ENCODE measurements around the gene IGFBPL1. TPM values are rescaled to one million over a fixed set of nuclear protein-coding genes. Genes with fewer than 3 reads are reported as not detected.

IGFBPL1 gene
- polyA plus RNA-seq, 1 donor (not counting 4 experiments of a cell fraction or from before 2014, with no cell fraction given): not detected

- no peaks in the 10 kb centered on the region for H3K36me3 ChIP-seq (ENCODE audit: control insufficient read depth in 2 of 2, extremely low read depth in 1 of 2, insufficient read depth in 2 of 2, low read length in 2 of 2)
- TF ChIP-seq, protein P1, sequence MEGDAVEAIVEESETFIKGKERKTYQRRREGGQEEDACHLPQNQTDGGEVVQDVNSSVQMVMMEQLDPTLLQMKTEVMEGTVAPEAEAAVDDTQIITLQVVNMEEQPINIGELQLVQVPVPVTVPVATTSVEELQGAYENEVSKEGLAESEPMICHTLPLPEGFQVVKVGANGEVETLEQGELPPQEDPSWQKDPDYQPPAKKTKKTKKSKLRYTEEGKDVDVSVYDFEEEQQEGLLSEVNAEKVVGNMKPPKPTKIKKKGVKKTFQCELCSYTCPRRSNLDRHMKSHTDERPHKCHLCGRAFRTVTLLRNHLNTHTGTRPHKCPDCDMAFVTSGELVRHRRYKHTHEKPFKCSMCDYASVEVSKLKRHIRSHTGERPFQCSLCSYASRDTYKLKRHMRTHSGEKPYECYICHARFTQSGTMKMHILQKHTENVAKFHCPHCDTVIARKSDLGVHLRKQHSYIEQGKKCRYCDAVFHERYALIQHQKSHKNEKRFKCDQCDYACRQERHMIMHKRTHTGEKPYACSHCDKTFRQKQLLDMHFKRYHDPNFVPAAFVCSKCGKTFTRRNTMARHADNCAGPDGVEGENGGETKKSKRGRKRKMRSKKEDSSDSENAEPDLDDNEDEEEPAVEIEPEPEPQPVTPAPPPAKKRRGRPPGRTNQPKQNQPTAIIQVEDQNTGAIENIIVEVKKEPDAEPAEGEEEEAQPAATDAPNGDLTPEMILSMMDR (optimal IDR thresholded peaks at IDR 0.05 in 1 of 3, IDR thresholded peaks at IDR 0.05 in 1 of 3, conservative IDR thresholded peaks at IDR 0.05 in 1 of 3; ENCODE audit: extremely low read depth in 1 of 3, insufficient read depth in 2 of 3, low read length in 3 of 3): no peak
- TF ChIP-seq EZH2 (IDR thresholded peaks at IDR 0.05; ENCODE audit: low read length): no peak
- no peak overlapping the region for H3K9ac ChIP-seq (ENCODE audit: control insufficient read depth, extremely low read depth, insufficient read depth, low read length)
- DNase-seq (ENCODE audit: low read depth, low spot score): no peak
- no peak overlapping the region for H2AFZ ChIP-seq (ENCODE audit: control insufficient read depth, low read length)
- no peaks in the 10 kb centered on the region for H3K27me3 ChIP-seq (ENCODE audit: control insufficient read depth, extremely low read depth, insufficient read depth, low read length)
- FAIRE-seq: no peak
- no peak overlapping the region for H3K4me3 ChIP-seq (ENCODE audit: control insufficient read depth in 2 of 3, extremely low read depth in 1 of 3, insufficient read depth in 2 of 3, low read depth in 1 of 3, low read length in 3 of 3)
- dilution Hi-C loops (cut with MboI; ENCODE audit: extremely low pct_ligation_motif_present, low sequenced_read_pairs): no loop called here
- no peaks in the 10 kb centered on the region for H3K79me2 ChIP-seq (ENCODE audit: control insufficient read depth, insufficient read depth, low read length)
- no peaks in the 10 kb centered on the region for H3K4me1 ChIP-seq (ENCODE audit: control insufficient read depth, extremely low read depth, insufficient read depth, low read length)
- H3K4me2 ChIP-seq (ENCODE audit: control insufficient read depth, extremely low read depth, insufficient read depth, low read depth, low read length): no peak overlapping the region
- H4K20me1 ChIP-seq (ENCODE audit: control insufficient read depth, extremely low read depth, insufficient read depth, low read length): no peaks in the 10 kb centered on the region
- H3K27ac ChIP-seq (ENCODE audit: control insufficient read depth, insufficient read depth, low read length): no peak overlapping the region
- H3K9me1 ChIP-seq (ENCODE audit: control insufficient read depth, extremely low read depth, insufficient read depth, low read length): no peaks in the 10 kb centered on the region
- H3K9me3 ChIP-seq (ENCODE audit: control insufficient read depth, low read depth, low read length): no peaks in the 10 kb centered on the region
Measured at GRCh38 chr9:38376021-38376670, 48.1 kb downstream of the IGFBPL1 start.

GRCh38 chr9:38375572-38375963 is 48.7 kb downstream of the IGFBPL1 start:
- dilution Hi-C loops (cut with MboI; ENCODE audit: extremely low pct_ligation_motif_present, low sequenced_read_pairs): no loop called here
- H3K9me3 ChIP-seq (ENCODE audit: control insufficient read depth, low read depth, low read length): no peaks in the 10 kb centered on the region
- no peak overlapping the region for H3K27ac ChIP-seq (ENCODE audit: control insufficient read depth, insufficient read depth, low read length)
- no peaks in the 10 kb centered on the region for H3K36me3 ChIP-seq (ENCODE audit: control insufficient read depth in 2 of 2, extremely low read depth in 1 of 2, insufficient read depth in 2 of 2, low read length in 2 of 2)
- TF ChIP-seq EZH2 (IDR thresholded peaks at IDR 0.05; ENCODE audit: low read length): no peak
- TF ChIP-seq, protein P1 (optimal IDR thresholded peaks at IDR 0.05 in 1 of 3, IDR thresholded peaks at IDR 0.05 in 1 of 3, conservative IDR thresholded peaks at IDR 0.05 in 1 of 3; ENCODE audit: extremely low read depth in 1 of 3, insufficient read depth in 2 of 3, low read length in 3 of 3): no peak
- DNase-seq (ENCODE audit: low read depth, low spot score) (no peak), FAIRE-seq (no peak)
- no peaks in the 10 kb centered on the region for H3K27me3 ChIP-seq (ENCODE audit: control insufficient read depth, extremely low read depth, insufficient read depth, low read length)
- H3K79me2 ChIP-seq (ENCODE audit: control insufficient read depth, insufficient read depth, low read length): no peaks in the 10 kb centered on the region
- no peak overlapping the region for H3K9ac ChIP-seq (ENCODE audit: control insufficient read depth, extremely low read depth, insufficient read depth, low read length)
- H3K4me1 ChIP-seq (ENCODE audit: control insufficient read depth, extremely low read depth, insufficient read depth, low read length): no peaks in the 10 kb centered on the region
- no peak overlapping the region for H2AFZ ChIP-seq (ENCODE audit: control insufficient read depth, low read length)
- no peaks in the 10 kb centered on the region for H4K20me1 ChIP-seq (ENCODE audit: control insufficient read depth, extremely low read depth, insufficient read depth, low read length)
- H3K9me1 ChIP-seq (ENCODE audit: control insufficient read depth, extremely low read depth, insufficient read depth, low read length): no peaks in the 10 kb centered on the region
- no peak overlapping the region for H3K4me3 ChIP-seq (ENCODE audit: control insufficient read depth in 2 of 3, extremely low read depth in 1 of 3, insufficient read depth in 2 of 3, low read depth in 1 of 3, low read length in 3 of 3)
- no peak overlapping the region for H3K4me2 ChIP-seq (ENCODE audit: control insufficient read depth, extremely low read depth, insufficient read depth, low read depth, low read length)

Data from keratinocyte (primary cell).